LHCN-M2 (cell line): ENCODE data around the gene ANXA11. TPM values are rescaled to one million over a fixed set of nuclear protein-coding genes. Genes with fewer than 3 reads are reported as not detected.
A peak's percentile ranks its signal among the peaks of the same experiment; 100 is the strongest.
"Not testable (repeated sequence)": the region's sequence is repeated elsewhere in the genome, so short reads cannot be mapped to it uniquely, and the experiment has no call there.

Experiments used
- DNase-seq: peaks from one replicate; pipeline ENCODE4 v3.0.0-alpha.2; 2012; ENCODE audit warnings: low read depth
- total RNA-seq: library from RNA; depleted of rRNA; stranded (reverse); fragments of >200 nt; gene quantifications from 2 replicates; pipeline ENCODE4 v1.2.3, GENCODE V29; 2014

The ANXA11 gene
- total RNA-seq, 1 experiment from 2014 or later, result 84.7 TPM

- no peak for DNase-seq
Measured at GRCh38 chr10:80146918-80147317, 58.4 kb downstream of the ANXA11 start.

- DNase-seq, result peak; percentile 45
Measured at GRCh38 chr10:80145406-80146308, 59.7 kb downstream of the ANXA11 start.

GRCh38 chr10:80144696-80145131, 60.6 kb downstream of the ANXA11 start:
- DNase-seq, result no peak

GRCh38 chr10:80144067-80144695, 61.2 kb downstream of the ANXA11 start:
- no peak for DNase-seq

GRCh38 chr10:80141696-80142460, 63.5 kb downstream of the ANXA11 start:
- DNase-seq, result no peak

- DNase-seq, result no peak
Measured at GRCh38 chr10:80140251-80140650, 65.1 kb downstream of the ANXA11 start.

- no peak for DNase-seq
Measured at GRCh38 chr10:80139265-80139664, 66.1 kb downstream of the ANXA11 start.

- DNase-seq, result no peak
Measured at GRCh38 chr10:80137920-80138319, 67.4 kb downstream of the ANXA11 start.

- peak; percentile 45 for DNase-seq
Measured at GRCh38 chr10:80137031-80137862, 68.1 kb downstream of the ANXA11 start.

- DNase-seq, result peak; percentile 51
Measured at GRCh38 chr10:80136134-80136571, 69.2 kb downstream of the ANXA11 start.

GRCh38 chr10:80133687-80134086, 71.7 kb downstream of the ANXA11 start:
- not testable (repeated sequence) for DNase-seq

- DNase-seq, result no peak
Measured at GRCh38 chr10:80133206-80133605, 72.1 kb downstream of the ANXA11 start.

- no peak for DNase-seq
Measured at GRCh38 chr10:80132299-80133139, 72.8 kb downstream of the ANXA11 start, which contains the start of gene PLAC9. Gene PLAC9, plus strand, starts transcription at chr10:80132730. Its CDS starts 33 bp downstream, at chr10:80132763.

GRCh38 chr10:80131499-80131901, 73.8 kb downstream of the ANXA11 start:
- no peak for DNase-seq

- no peak for DNase-seq
Measured at GRCh38 chr10:80126876-80127275, 78.5 kb downstream of the ANXA11 start.

GRCh38 chr10:80122746-80123145, 82.6 kb downstream of the ANXA11 start:
- peak; percentile 29 for DNase-seq

- DNase-seq, result no peak
Measured at GRCh38 chr10:80122110-80122710, 83.1 kb downstream of the ANXA11 start.

GRCh38 chr10:80118669-80119068, 86.7 kb downstream of the ANXA11 start:
- DNase-seq, result no peak

GRCh38 chr10:80110986-80111385, 94.4 kb downstream of the ANXA11 start:
- DNase-seq, result no peak
